ENCODE measurements around the gene MLC1.

GRCh38 chr22:50072167-50072555, 13.1 kb downstream of the MLC1 start:
- no peak for TF ChIP-seq CTCF (IDR thresholded peaks at IDR 0.05)
- TF ChIP-seq EZH2 (IDR thresholded peaks at IDR 0.05), result no peak
- TF ChIP-seq EZH2phosphoT487 (IDR thresholded peaks at IDR 0.05), result no peak

All from neural progenitor cell (in vitro differentiated cells).